ENCODE results near the gene SOX12.
A peak's percentile ranks its signal among the peaks of the same experiment; 100 is the strongest.

SOX12 gene

GRCh38 chr20:325045-325888, at the start of gene SOX12:
TSS of gene SOX12 (plus strand) at chr20:325552. CDS start at chr20:325925, 373 bp downstream.
- peak; percentile 93 for DNase-seq

GRCh38 chr20:275791-276190, 49.6 kb upstream of the SOX12 start:
- no peak for DNase-seq

GRCh38 chr20:276620-277495, 48.5 kb upstream of the SOX12 start:
- no peak for DNase-seq

GRCh38 chr20:277496-277781, 47.9 kb upstream of the SOX12 start:
- DNase-seq = no peak

GRCh38 chr20:278181-278580, 47.2 kb upstream of the SOX12 start:
- no peak for DNase-seq

GRCh38 chr20:278607-279571, 46.5 kb upstream of the SOX12 start:
- no peak for DNase-seq

GRCh38 chr20:284172-284571, 41.2 kb upstream of the SOX12 start:
- no peak for DNase-seq

- DNase-seq = no peak
Observed at GRCh38 chr20:286508-286907, 38.8 kb upstream of the SOX12 start.

- DNase-seq = no peak
Observed at GRCh38 chr20:288956-289692, 36.2 kb upstream of the SOX12 start.

GRCh38 chr20:289693-290083, 35.7 kb upstream of the SOX12 start:
- DNase-seq = no peak

GRCh38 chr20:290084-290831, 35.1 kb upstream of the SOX12 start, which contains the start of gene C20orf96:
TSS of gene C20orf96 (minus strand) at chr20:290750. CDS start at chr20:290610, 140 bp downstream.
- peak; percentile 93 for DNase-seq

GRCh38 chr20:294602-295001, 30.8 kb upstream of the SOX12 start:
- no peak for DNase-seq

- DNase-seq = no peak
Observed at GRCh38 chr20:295804-296203, 29.5 kb upstream of the SOX12 start.

- peak; percentile 96 for DNase-seq
Observed at GRCh38 chr20:297098-297924, 28.0 kb upstream of the SOX12 start, which contains the start of gene ZCCHC3. TSS of gene ZCCHC3 (plus strand) at chr20:297570. CDS start at chr20:297587, 17 bp downstream.

- DNase-seq = peak; percentile 78
Observed at GRCh38 chr20:297925-298775, 27.2 kb upstream of the SOX12 start.

GRCh38 chr20:298776-299391, 26.5 kb upstream of the SOX12 start:
- DNase-seq = no peak

GRCh38 chr20:300345-300990, 24.9 kb upstream of the SOX12 start:
- DNase-seq = no peak
